ENCODE measurements around the gene CAPN7.

GRCh38 chr3:15217011-15217671 is 11.1 kb downstream of the CAPN7 start:
- no peak for TF ChIP-seq POLR2A (IDR thresholded peaks at IDR 0.05)
- TF ChIP-seq CTCF (IDR thresholded peaks at IDR 0.05): no peak

Measured in lower leg skin (tissue), 3 donors.